A549 (cell line): ENCODE measurements around the gene CCN5. TPM values are rescaled to one million over a fixed set of nuclear protein-coding genes. Genes with fewer than 3 reads are reported as not detected.

ENCODE experiments used
- ATAC-seq, 2 experiments: fragments of 200-7000 bp in 1 of 2; fragments of >200 bp in 1 of 2; cut with Nextera tagmentation in 1 of 2; cut with Tn5 transposase in 1 of 2; 3 replicates each; pipeline versions ENCODE4 v1.8.0 to v1.9.1; 2018 to 2020; ENCODE audit warnings: mild to moderate bottlenecking in 1 of 2, moderate library complexity in 1 of 2
- CTCF ChIA-PET: fragments of 300-600 bp; sonication (Branson Sonifier 250); formaldehyde crosslinking; extraction: SDS; loops from one replicate; lab custom pipeline; 2021; ENCODE audit warnings: antibody characterized with exemption, inconsistent platforms; lab: Yijun Ruan, JAX
- POLR2A ChIA-PET: fragments of 350-600 bp; formaldehyde crosslinking; extraction: SDS; loops from one replicate; lab custom pipeline; 2021; ENCODE audit warnings: antibody characterized with exemption, inconsistent platforms; lab: Yijun Ruan, JAX
- DNase-seq, 2 experiments: peaks; one replicate each; pipeline versions ENCODE4 v3.0.0 to v3.0.0-alpha.2; 2011 to 2016; ENCODE audit warnings: low read depth in 1 of 2, low spot score in 1 of 2
- FAIRE-seq: peaks from 2 replicates; lab custom pipeline; 2011; peaks lifted over from hg19 to GRCh38; lab: Jason Lieb, UNC
- H3K27ac ChIP-seq, 2 experiments: fragments of >200 bp; sonication (Bioruptor Twin); formaldehyde crosslinking; 3 replicates each; pipeline ENCODE4 v1.5.1; 2016 to 2017
- H3K4me1 ChIP-seq: fragments of >200 bp; sonication (Bioruptor Twin); formaldehyde crosslinking; 3 replicates; pipeline ENCODE4 v1.6.1; 2016
- H3K4me2 ChIP-seq: fragments of >200 bp; sonication (Bioruptor Twin); formaldehyde crosslinking; 3 replicates; pipeline ENCODE4 v1.6.1; 2016
- H3K4me3 ChIP-seq: fragments of >200 bp; sonication (Bioruptor Twin); formaldehyde crosslinking; 3 replicates; pipeline ENCODE4 v1.5.1; 2016
- H3K9me3 ChIP-seq: fragments of >200 bp; sonication (Bioruptor Twin); formaldehyde crosslinking; 3 replicates; pipeline ENCODE4 v1.6.1; 2016
- ATOH8 ChIP-seq: fragments of 250-450 bp; sonication (Bioruptor Pico); IDR thresholded peaks from 2 replicates; pipeline ENCODE4 v1.5.0; 2020; ENCODE audit warnings: low read depth, mild to moderate bottlenecking, moderate library complexity
- BHLHE40 ChIP-seq: IDR thresholded peaks from 2 replicates; pipeline ENCODE4 v1.6.1; 2012; ENCODE audit warnings: low read depth, low read length, inconsistent platforms
- CEBPB ChIP-seq, 2 experiments: fragments of >200 bp in 1 of 2; sonication (Bioruptor Twin) in 1 of 2; formaldehyde crosslinking in 1 of 2; IDR thresholded peaks; 2 replicates each; pipeline ENCODE4 v1.6.1; 2012 to 2016
- CHD2 ChIP-seq: fragments of 150-350 bp; IDR thresholded peaks from 2 replicates; pipeline ENCODE4 v1.6.1; 2014; ENCODE audit warnings: low read length; ENCODE audit not compliant: partially characterized antibody
- EHMT2 ChIP-seq: fragments of 200-600 bp; sonication (generic); IDR thresholded peaks from 2 replicates; pipeline ENCODE4 v1.6.1; 2016; ENCODE audit warnings: antibody characterized with exemption, low read depth, mild to moderate bottlenecking, moderate library complexity
- FOSB ChIP-seq: fragments of 250-450 bp; sonication (Bioruptor Pico); IDR thresholded peaks from 2 replicates; pipeline ENCODE4 v1.5.0; 2020; ENCODE audit warnings: mild to moderate bottlenecking, moderate library complexity
- GATA3 ChIP-seq: IDR thresholded peaks from 2 replicates; pipeline ENCODE4 v1.6.1; 2012; ENCODE audit warnings: borderline replicate concordance
- HEYL ChIP-seq: fragments of 250-450 bp; sonication (Bioruptor Pico); IDR thresholded peaks from 2 replicates; pipeline ENCODE4 v1.8.0; 2021; ENCODE audit warnings: mild to moderate bottlenecking, moderate library complexity
- HMGXB4 ChIP-seq: fragments of 250-450 bp; sonication (Bioruptor Pico); IDR thresholded peaks from 2 replicates; pipeline ENCODE4 v1.5.0; 2021; ENCODE audit warnings: mild to moderate bottlenecking, moderate library complexity, borderline replicate concordance
- JUN ChIP-seq, 2 experiments: fragments of >200 bp; sonication (Bioruptor Twin); formaldehyde crosslinking; IDR thresholded peaks; 2 replicates in 1 of 2; 3 replicates in 1 of 2; pipeline ENCODE4 v1.6.1; 2016 to 2017
- JUNB ChIP-seq: fragments of >200 bp; sonication (Bioruptor Twin); formaldehyde crosslinking; IDR thresholded peaks from 2 replicates; pipeline ENCODE4 v1.6.1; 2016
- MAFK ChIP-seq: fragments of 450-650 bp; IDR thresholded peaks from 2 replicates; pipeline ENCODE4 v1.6.1; 2014; ENCODE audit not compliant: partially characterized antibody
- NR3C1 ChIP-seq: fragments of >200 bp; sonication (Bioruptor Twin); formaldehyde crosslinking; IDR thresholded peaks from 3 replicates; pipeline ENCODE4 v1.6.1; 2017
- POLR2A ChIP-seq: IDR thresholded peaks from 2 replicates; pipeline ENCODE4 v1.6.1; 2012; ENCODE audit warnings: mild to moderate bottlenecking, low read length
- POLR2AphosphoS2 ChIP-seq: conservative IDR thresholded peaks from 2 replicates; pipeline ENCODE4 v1.6.1; 2012; ENCODE audit warnings: low read length, improper control_type of control experiment, inconsistent platforms
- RARB ChIP-seq: fragments of 250-450 bp; sonication (Bioruptor Pico); IDR thresholded peaks from 2 replicates; pipeline ENCODE4 v1.8.0; 2021; ENCODE audit warnings: mild to moderate bottlenecking, moderate library complexity
- RCOR1 ChIP-seq: fragments of 150-350 bp; IDR thresholded peaks from 2 replicates; pipeline ENCODE4 v1.6.1; 2014; ENCODE audit warnings: antibody characterized with exemption, low read length, low read depth
- RFX5 ChIP-seq: fragments of 450-650 bp; IDR thresholded peaks from 2 replicates; pipeline ENCODE4 v1.7.1; 2014; ENCODE audit warnings: antibody characterized with exemption, mild to moderate bottlenecking, moderate library complexity
- TP53 ChIP-seq: fragments of 250-450 bp; sonication (Bioruptor Pico); IDR thresholded peaks from 2 replicates; pipeline ENCODE4 v1.5.0; 2021; ENCODE audit warnings: mild to moderate bottlenecking, moderate library complexity
- WGBS: methylation state at CpG from one replicate; pipeline ENCODE4 v1.1.6; 2017; ENCODE audit errors: missing lambda C conversion rate; 5-methylcytosine and 5-hydroxymethylcytosine counted together
- polyA plus RNA-seq, 4 experiments: library from polyadenylated mRNA; depleted of rRNA in 3 of 4; stranded (reverse); fragments of >200 nt; fragmentation: RNase III in 1 of 4; extraction: RNeasy Plus Mini Kit Qiagen cat#74134 plus additional on column Dnase treatment in 1 of 4; gene quantifications; 2 replicates in 3 of 4; 3 replicates in 1 of 4; pipeline ENCODE4 v1.2.3, GENCODE V29; 2011 to 2017
- TF ChIP-seq, protein P1 (sequence below): fragments of >200 bp; sonication (Bioruptor Twin); formaldehyde crosslinking; IDR thresholded peaks from 3 replicates; pipeline ENCODE4 v1.5.1; 2016

The CCN5 gene
- polyA plus RNA-seq, 2 of the 4 experiments (the other 2 are of a cell fraction), result 9.9 to 11.1 TPM

DNA sequence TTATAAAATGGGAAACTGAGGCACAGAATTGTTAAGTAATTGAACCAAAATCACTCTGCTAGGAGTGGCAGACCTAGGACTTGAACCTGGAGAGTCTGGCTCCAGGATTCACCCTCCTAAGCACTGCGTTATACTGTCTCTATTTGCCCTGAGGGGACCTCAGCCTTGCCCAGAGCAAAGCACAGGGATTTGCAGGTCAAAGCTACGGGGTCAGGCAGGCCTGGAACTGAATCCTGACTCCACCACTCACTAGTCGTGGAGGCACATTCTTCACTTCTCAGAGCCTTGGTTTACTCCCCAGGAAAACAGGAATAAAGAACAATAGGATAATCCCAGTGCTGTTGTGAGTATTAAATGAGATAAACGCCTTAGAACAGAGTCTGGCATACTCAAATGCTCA is 49.9 kb downstream of the CCN5 start:
- ATAC-seq (no peak), DNase-seq (no peak), FAIRE-seq (no peak)
- CTCF ChIA-PET, result interaction anchor here (1.4 to 2.9 kb wide), 2 partner anchors 9 to 15 kb away, joined by 5 to 9 read pairs; no protein-coding TSS in a partner anchor
- Histone ChIP-seq H3K4me3 (no peak overlapping the region), H3K4me2 (no peak overlapping the region), H3K27ac (no peak overlapping the region), H3K9me3 (no peaks in the 10 kb centered on the region), H3K4me1 (no peaks in the 10 kb centered on the region)
- POLR2A ChIA-PET, result no interaction called here
- no peak for TF ChIP-seq NR3C1
- TF ChIP-seq TP53 (CRISPR knock-in tag), result no peak
- TF ChIP-seq HEYL (CRISPR knock-in tag), result no peak
- no peak for TF ChIP-seq FOSB (CRISPR knock-in tag)
- TF ChIP-seq POLR2AphosphoS2, result no peak
- TF ChIP-seq JUN (IDR thresholded peaks at IDR 0.05), result no peak
- TF ChIP-seq HMGXB4 (CRISPR knock-in tag), result no peak
- no peak for TF ChIP-seq JUNB
- no peak for TF ChIP-seq RCOR1
- no peak for TF ChIP-seq POLR2A
- TF ChIP-seq ATOH8 (CRISPR knock-in tag), result no peak
- TF ChIP-seq MAFK, result no peak
- no peak for TF ChIP-seq GATA3
- no peak for TF ChIP-seq BHLHE40
- TF ChIP-seq RFX5, result no peak
- no peak for TF ChIP-seq CHD2
- TF ChIP-seq CEBPB (IDR thresholded peaks at IDR 0.05), result no peak
- WGBS, result 17% methylated on average over 4 of the region's 4 CpGs

DNA sequence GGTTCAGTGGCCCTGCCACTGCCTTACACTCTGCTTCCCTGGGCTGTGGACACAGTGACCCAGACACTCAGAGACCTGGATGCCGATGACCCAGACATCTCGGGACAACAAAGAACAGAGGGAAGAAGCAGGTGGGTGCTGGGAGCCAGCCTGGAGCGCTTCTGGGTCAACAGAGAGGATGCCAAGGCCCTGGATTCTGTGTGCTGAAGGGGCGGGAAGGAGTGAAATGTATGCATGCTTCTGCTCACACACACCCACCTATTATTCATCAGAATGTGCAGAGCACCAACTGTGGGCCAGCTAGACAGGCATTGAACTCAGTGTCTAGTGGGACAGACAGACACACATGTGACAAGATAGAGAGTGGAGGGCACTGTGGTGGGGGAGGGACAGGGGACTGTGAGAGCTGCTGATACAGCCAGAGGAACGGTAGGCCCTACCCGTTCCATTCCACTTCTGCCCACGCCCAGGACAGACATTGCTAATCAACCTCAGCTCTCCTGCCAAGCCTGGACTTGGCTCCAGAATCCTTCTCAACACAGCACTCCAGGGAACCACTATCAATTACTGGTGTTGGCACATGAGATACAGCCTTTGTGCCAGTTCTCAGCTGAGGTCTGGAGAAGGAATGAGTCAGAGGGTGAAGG is 50.7 kb downstream of the CCN5 start:
- Histone ChIP-seq H3K9me3 (no peaks in the 10 kb centered on the region), H3K4me2 (0 out of 3 replicates have a peak overlapping the region, but pooled peaks have one; percentile 2), H3K27ac (no peak overlapping the region), H3K4me1 (no peaks in the 10 kb centered on the region), H3K4me3 (no peak overlapping the region)
- FAIRE-seq, result no peak
- WGBS, result 36% methylated on average over 7 of the region's 7 CpGs
- POLR2A ChIA-PET, result no interaction called here
- TF ChIP-seq EHMT2, result no peak
- ATAC-seq, result peak; percentile 44 to 61; a peak in 4 of 6 replicates
- peak in 1 of 2 experiments; percentile 37 for DNase-seq
- CTCF ChIA-PET, result interaction anchor here (1.4 to 2.9 kb wide), 2 partner anchors 10 to 16 kb away, joined by 5 to 9 read pairs; no protein-coding TSS in a partner anchor

GRCh38 chr20:44768256-44768655 is 53.1 kb downstream of the CCN5 start:
- POLR2A ChIA-PET, result no interaction called here
- no peak for TF ChIP-seq GATA3
- TF ChIP-seq, protein P1, sequence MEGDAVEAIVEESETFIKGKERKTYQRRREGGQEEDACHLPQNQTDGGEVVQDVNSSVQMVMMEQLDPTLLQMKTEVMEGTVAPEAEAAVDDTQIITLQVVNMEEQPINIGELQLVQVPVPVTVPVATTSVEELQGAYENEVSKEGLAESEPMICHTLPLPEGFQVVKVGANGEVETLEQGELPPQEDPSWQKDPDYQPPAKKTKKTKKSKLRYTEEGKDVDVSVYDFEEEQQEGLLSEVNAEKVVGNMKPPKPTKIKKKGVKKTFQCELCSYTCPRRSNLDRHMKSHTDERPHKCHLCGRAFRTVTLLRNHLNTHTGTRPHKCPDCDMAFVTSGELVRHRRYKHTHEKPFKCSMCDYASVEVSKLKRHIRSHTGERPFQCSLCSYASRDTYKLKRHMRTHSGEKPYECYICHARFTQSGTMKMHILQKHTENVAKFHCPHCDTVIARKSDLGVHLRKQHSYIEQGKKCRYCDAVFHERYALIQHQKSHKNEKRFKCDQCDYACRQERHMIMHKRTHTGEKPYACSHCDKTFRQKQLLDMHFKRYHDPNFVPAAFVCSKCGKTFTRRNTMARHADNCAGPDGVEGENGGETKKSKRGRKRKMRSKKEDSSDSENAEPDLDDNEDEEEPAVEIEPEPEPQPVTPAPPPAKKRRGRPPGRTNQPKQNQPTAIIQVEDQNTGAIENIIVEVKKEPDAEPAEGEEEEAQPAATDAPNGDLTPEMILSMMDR, result no peak
- no peak for TF ChIP-seq RARB (CRISPR knock-in tag)
- Histone ChIP-seq H3K27ac (no peak overlapping the region), H3K4me3 (no peak overlapping the region), H3K4me1 (no peaks in the 10 kb centered on the region), H3K4me2 (no peak overlapping the region), H3K9me3 (no peaks in the 10 kb centered on the region)
- FAIRE-seq (no peak), DNase-seq (no peak), ATAC-seq (no peak)
- WGBS, result 52% methylated on average over 8 of the region's 8 CpGs
- CTCF ChIA-PET, result interaction anchor here (0.5 to 4.1 kb wide), 6 partner anchors 15 to 138 kb away, joined by 3 to 22 read pairs (median 6); no protein-coding TSS in a partner anchor
